Mesenchymal stem cell (in vitro differentiated cells and primary cell): Measurements from ENCODE around the gene SETX.

Experiments used
- DNase-seq: peaks from one replicate; pipeline ENCODE4 v3.0.0-alpha.2; 2013
- H2AFZ ChIP-seq: one replicate; pipeline ENCODE4 v1.6.1; 2013; ENCODE audit warnings: low read depth, mild to moderate bottlenecking, control low read depth, inconsistent platforms, low read length, moderate library complexity
- H2AK5ac ChIP-seq: 2 replicates; pipeline ENCODE4 v1.6.1; 2013; ENCODE audit warnings: low read length, moderate library complexity, mild to moderate bottlenecking, inconsistent platforms; ENCODE audit not compliant: severe bottlenecking
- H2BK120ac ChIP-seq: one replicate; pipeline ENCODE4 v1.6.1; 2013; ENCODE audit warnings: low read depth, mild to moderate bottlenecking, inconsistent platforms, low read length, moderate library complexity
- H2BK12ac ChIP-seq, 2 experiments: one replicate each; pipeline ENCODE4 v1.6.1; 2013; ENCODE audit warnings: inconsistent platforms in 2 of 2, low read length in 2 of 2, mild to moderate bottlenecking in 2 of 2, moderate library complexity in 2 of 2, control low read depth in 1 of 2
- H2BK15ac ChIP-seq: one replicate; pipeline ENCODE4 v1.6.1; 2013; ENCODE audit warnings: mild to moderate bottlenecking, low read depth, inconsistent platforms; ENCODE audit not compliant: poor library complexity, severe bottlenecking
- H2BK5ac ChIP-seq: 2 replicates; pipeline ENCODE4 v1.6.1; 2013; ENCODE audit warnings: low read depth, mild to moderate bottlenecking, low read length, control low read depth, inconsistent platforms; ENCODE audit not compliant: poor library complexity, severe bottlenecking
- H3K14ac ChIP-seq, 2 experiments: one replicate each; pipeline ENCODE4 v1.6.1; 2013; ENCODE audit warnings: inconsistent platforms in 2 of 2, low read length in 2 of 2, control low read depth in 1 of 2, mild to moderate bottlenecking in 1 of 2, moderate library complexity in 1 of 2
- H3K18ac ChIP-seq, 2 experiments: one replicate each; pipeline ENCODE4 v1.6.1; 2013; ENCODE audit warnings: inconsistent platforms in 2 of 2, low read length in 2 of 2, control low read depth in 1 of 2, low read depth in 1 of 2, mild to moderate bottlenecking in 1 of 2
- H3K23ac ChIP-seq, 2 experiments: one replicate each; pipeline ENCODE4 v1.6.1; 2013; ENCODE audit warnings: inconsistent platforms in 2 of 2, low read length in 2 of 2, mild to moderate bottlenecking in 2 of 2, moderate library complexity in 2 of 2, control low read depth in 1 of 2
- H3K27ac ChIP-seq: 2 replicates; pipeline ENCODE4 v1.5.1; 2013; ENCODE audit warnings: mild to moderate bottlenecking, moderate library complexity, low read length, control low read depth, inconsistent platforms; ENCODE audit not compliant: poor library complexity, severe bottlenecking
- H3K27me3 ChIP-seq, 2 experiments: 2 replicates each; pipeline versions ENCODE4 v1.6.1 to v1.7.0; 2013; ENCODE audit warnings: low read length in 2 of 2, mild to moderate bottlenecking in 2 of 2, moderate library complexity in 2 of 2, control low read depth in 1 of 2, inconsistent platforms in 1 of 2; ENCODE audit not compliant: control insufficient read depth in 1 of 2, insufficient read depth in 1 of 2
- H3K36me3 ChIP-seq, 2 experiments: 2 replicates each; pipeline versions ENCODE4 v1.6.1 to v1.7.0; 2013; ENCODE audit warnings: low read length in 2 of 2, control low read depth in 1 of 2, inconsistent platforms in 1 of 2, low read depth in 1 of 2, mild to moderate bottlenecking in 1 of 2; ENCODE audit not compliant: insufficient read depth in 2 of 2, control insufficient read depth in 1 of 2
- H3K4ac ChIP-seq, 2 experiments: one replicate each; pipeline ENCODE4 v1.6.1; 2013; ENCODE audit warnings: inconsistent platforms in 2 of 2, low read length in 2 of 2, mild to moderate bottlenecking in 2 of 2, moderate library complexity in 2 of 2, control low read depth in 1 of 2, low read depth in 1 of 2
- H3K4me1 ChIP-seq: 2 replicates; pipeline ENCODE4 v1.6.1; 2013; ENCODE audit warnings: low read depth, low read length, control low read depth; ENCODE audit not compliant: control insufficient read depth, insufficient read depth
- H3K4me2 ChIP-seq: 2 replicates; pipeline ENCODE4 v1.6.1; 2013; ENCODE audit warnings: low read length, mild to moderate bottlenecking, inconsistent platforms; ENCODE audit not compliant: poor library complexity, severe bottlenecking
- H3K4me3 ChIP-seq, 2 experiments: 2 replicates each; pipeline versions ENCODE4 v1.5.1 to v1.7.0; 2013; ENCODE audit warnings: low read length in 2 of 2, mild to moderate bottlenecking in 2 of 2, control low read depth in 1 of 2, low read depth in 1 of 2; ENCODE audit not compliant: insufficient read depth in 1 of 2
- H3K79me1 ChIP-seq: replicated peaks from 2 replicates; pipeline ENCODE4 v1.6.1; 2013; ENCODE audit warnings: mild to moderate bottlenecking, control low read depth, low read length, inconsistent platforms; ENCODE audit not compliant: poor library complexity, severe bottlenecking
- H3K9ac ChIP-seq: 2 replicates; pipeline ENCODE4 v1.7.0; 2013; ENCODE audit warnings: mild to moderate bottlenecking, low read length, moderate library complexity
- H3K9me3 ChIP-seq: 2 replicates; pipeline ENCODE4 v1.7.0; 2013; ENCODE audit warnings: mild to moderate bottlenecking, low read length; ENCODE audit not compliant: control insufficient read depth
- H4K8ac ChIP-seq: one replicate; pipeline ENCODE4 v1.6.1; 2013; ENCODE audit warnings: inconsistent platforms, mild to moderate bottlenecking, low read length, moderate library complexity
- H4K91ac ChIP-seq: one replicate; pipeline ENCODE4 v1.6.1; 2013; ENCODE audit warnings: mild to moderate bottlenecking, low read length, inconsistent platforms
- whole genome bisulfite sequencing: methylation state at CpG from one replicate; pipeline ENCODE4 v1.1.7; 2013; ENCODE audit warnings: mixed read lengths; 5-methylcytosine and 5-hydroxymethylcytosine counted together

The SETX gene

GRCh38 chr9:132211570-132211969 lies 143.2 kb downstream of the SETX start:
- H3K23ac ChIP-seq: no peak overlapping the region
- no peak overlapping the region for H3K4ac ChIP-seq
- no peaks in the 10 kb centered on the region for H3K36me3 ChIP-seq
- WGBS: 90% methylated on average over 6 of the region's 7 CpGs
- no peak overlapping the region for H4K91ac ChIP-seq
- no peak overlapping the region for H2AFZ ChIP-seq
- H3K18ac ChIP-seq: no peak overlapping the region
- H3K27ac ChIP-seq: no peak overlapping the region
- H3K14ac ChIP-seq: no peak overlapping the region
- no peak overlapping the region for H2BK15ac ChIP-seq
- no peak for DNase-seq
- H4K8ac ChIP-seq: no peak overlapping the region
- H3K4me1 ChIP-seq: peaks cover 16% of the 10 kb centered on the region
- H3K79me1 ChIP-seq: no peaks in the 10 kb centered on the region
- H3K4me2 ChIP-seq: no peak overlapping the region
- H2AK5ac ChIP-seq: no peak overlapping the region
- no peaks in the 10 kb centered on the region for H3K9me3 ChIP-seq
- H3K27me3 ChIP-seq: peaks cover 17 to 55% of the 10 kb centered on the region in 2 experiments
- H2BK12ac ChIP-seq: no peak overlapping the region
- H3K4me3 ChIP-seq: no peak overlapping the region
- H2BK120ac ChIP-seq: no peak overlapping the region
- H2BK5ac ChIP-seq: no peak overlapping the region
- H3K9ac ChIP-seq: no peak overlapping the region
